ENCODE results near the gene KRTAP20-1.

The KRTAP20-1 gene

DNA sequence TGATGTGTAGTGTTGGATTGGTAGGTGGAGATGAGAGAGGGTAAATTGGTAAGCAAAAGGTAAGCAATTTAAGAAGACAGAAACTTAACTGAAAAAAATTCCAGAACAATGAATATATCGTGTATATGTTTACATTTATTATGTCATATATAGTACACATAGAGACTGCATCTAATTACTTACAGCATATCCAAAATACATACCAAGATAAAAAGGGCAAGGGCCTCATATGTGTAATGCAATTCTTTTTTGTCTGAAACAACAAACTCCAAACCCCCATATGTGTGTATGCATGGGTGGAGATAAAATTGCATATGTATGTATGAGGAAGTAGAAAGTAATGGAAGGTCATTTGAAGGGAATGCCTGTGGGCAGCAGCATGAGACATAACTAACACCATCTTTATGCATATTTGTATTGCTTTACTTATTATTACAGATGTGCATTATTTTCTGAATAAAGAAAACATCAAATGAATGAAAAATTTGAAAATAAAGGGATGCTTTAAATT is 30.7 kb downstream of the KRTAP20-1 start:
- no peaks in the 10 kb centered on the region for H3K36me3 ChIP-seq (ENCODE audit: insufficient read depth, low read length)
- no peaks in the 10 kb centered on the region for H3K9me3 ChIP-seq (ENCODE audit: insufficient read depth, low read depth, low read length)
- H3K4me3 ChIP-seq (ENCODE audit: low read length) = no peak overlapping the region
- H3K4me1 ChIP-seq (ENCODE audit: insufficient read depth, low read length) = no peaks in the 10 kb centered on the region
- H3K27me3 ChIP-seq (ENCODE audit: insufficient read depth, low read length) = no peaks in the 10 kb centered on the region; the same call in 1 of the 2 replicates
- no peak overlapping the region for H3K9ac ChIP-seq (ENCODE audit: low read depth, low read length)
- no CpG with 5 or more reads among the region's 1 CpG for WGBS
- H3K27ac ChIP-seq (ENCODE audit: low read depth, low read length) = no peak overlapping the region

- Histone ChIP-seq H3K27me3 (ENCODE audit: insufficient read depth, low read length) (no peaks in the 10 kb centered on the region; the same call in 1 of the 2 replicates), H3K4me3 (ENCODE audit: low read length) (no peak overlapping the region), H3K9ac (ENCODE audit: low read depth, low read length) (no peak overlapping the region), H3K9me3 (ENCODE audit: insufficient read depth, low read depth, low read length) (no peaks in the 10 kb centered on the region), H3K4me1 (ENCODE audit: insufficient read depth, low read length) (no peaks in the 10 kb centered on the region), H3K36me3 (ENCODE audit: insufficient read depth, low read length) (no peaks in the 10 kb centered on the region), H3K27ac (ENCODE audit: low read depth, low read length) (no peak overlapping the region)
Observed at GRCh38 chr21:30652891-30653290, 36.7 kb downstream of the KRTAP20-1 start.

All from HUES64 (cell line).